K562 (cell line): ENCODE data around the gene ADD2. TPM values are rescaled to one million over a fixed set of nuclear protein-coding genes. Genes with fewer than 3 reads are reported as not detected.

Experiments used
- BCOR ChIP-seq: fragments of 450-650 bp; IDR thresholded peaks from 2 replicates; pipeline ENCODE4 v1.6.1; 2016
- CC2D1A ChIP-seq: fragments of 450-650 bp; IDR thresholded peaks from 2 replicates; pipeline ENCODE4 v1.6.1; 2017; ENCODE audit warnings: mild to moderate bottlenecking
- RAD21 ChIP-seq, 2 experiments: fragments of 250-450 bp in 1 of 2; fragments of 450-650 bp in 1 of 2; sonication (Bioruptor Pico) in 1 of 2; formaldehyde crosslinking in 1 of 2; IDR thresholded peaks in 1 of 2; conservative IDR thresholded peaks in 1 of 2; 2 replicates each; pipeline versions ENCODE4 v1.4.0 to v1.8.0; 2020 to 2022; ENCODE audit warnings: mild to moderate bottlenecking in 2 of 2, moderate library complexity in 1 of 2
- polyA plus RNA-seq, 8 experiments: library from polyadenylated mRNA; depleted of rRNA in 4 of 8; stranded (reverse) in 5 of 8; unstranded in 3 of 8; fragments of >200 nt; fragmentation: Nextera tagmentation in 2 of 8; fragmentation: Illumina TruSeq in 1 of 8; extraction: Ambion mirVana in 2 of 8; extraction: Trizol in 1 of 8; gene quantifications; 2 replicates each; pipeline versions ENCODE4 v1.2.1 to v1.2.3, GENCODE V29; 2011 to 2014; ENCODE audit warnings: inconsistent platforms in 1 of 8, missing spikeins in 1 of 8
- total RNA-seq, 7 experiments: library from RNA; depleted of rRNA in 6 of 7; stranded (reverse); fragments of >200 nt in 6 of 7; fragmentation: Illumina TruSeq in 2 of 7; extraction: Trizol in 2 of 7; gene quantifications; 2 replicates each; pipeline versions ENCODE4 v1.2.1 to v1.2.3, GENCODE V29; 2011 to 2021; ENCODE audit warnings: low replicate concordance in 1 of 7
- TF ChIP-seq, protein P1 (sequence below): fragments of 450-650 bp; IDR thresholded peaks from 2 replicates; pipeline ENCODE4 v1.6.1; 2018; ENCODE audit not compliant: partially characterized antibody
- TF ChIP-seq, protein P2 (sequence below): fragments of 450-650 bp; formaldehyde crosslinking; IDR thresholded peaks from 2 replicates; pipeline ENCODE4 v1.4.0; 2020; ENCODE audit warnings: mild to moderate bottlenecking, moderate library complexity

Gene ADD2
- total and polyA plus RNA-seq, 9 of the 15 experiments (the other 6 are each of a cell fraction or from before 2014, with no cell fraction given): 3.5 to 63.0 (median 36.2) TPM

- TF ChIP-seq, protein P1, sequence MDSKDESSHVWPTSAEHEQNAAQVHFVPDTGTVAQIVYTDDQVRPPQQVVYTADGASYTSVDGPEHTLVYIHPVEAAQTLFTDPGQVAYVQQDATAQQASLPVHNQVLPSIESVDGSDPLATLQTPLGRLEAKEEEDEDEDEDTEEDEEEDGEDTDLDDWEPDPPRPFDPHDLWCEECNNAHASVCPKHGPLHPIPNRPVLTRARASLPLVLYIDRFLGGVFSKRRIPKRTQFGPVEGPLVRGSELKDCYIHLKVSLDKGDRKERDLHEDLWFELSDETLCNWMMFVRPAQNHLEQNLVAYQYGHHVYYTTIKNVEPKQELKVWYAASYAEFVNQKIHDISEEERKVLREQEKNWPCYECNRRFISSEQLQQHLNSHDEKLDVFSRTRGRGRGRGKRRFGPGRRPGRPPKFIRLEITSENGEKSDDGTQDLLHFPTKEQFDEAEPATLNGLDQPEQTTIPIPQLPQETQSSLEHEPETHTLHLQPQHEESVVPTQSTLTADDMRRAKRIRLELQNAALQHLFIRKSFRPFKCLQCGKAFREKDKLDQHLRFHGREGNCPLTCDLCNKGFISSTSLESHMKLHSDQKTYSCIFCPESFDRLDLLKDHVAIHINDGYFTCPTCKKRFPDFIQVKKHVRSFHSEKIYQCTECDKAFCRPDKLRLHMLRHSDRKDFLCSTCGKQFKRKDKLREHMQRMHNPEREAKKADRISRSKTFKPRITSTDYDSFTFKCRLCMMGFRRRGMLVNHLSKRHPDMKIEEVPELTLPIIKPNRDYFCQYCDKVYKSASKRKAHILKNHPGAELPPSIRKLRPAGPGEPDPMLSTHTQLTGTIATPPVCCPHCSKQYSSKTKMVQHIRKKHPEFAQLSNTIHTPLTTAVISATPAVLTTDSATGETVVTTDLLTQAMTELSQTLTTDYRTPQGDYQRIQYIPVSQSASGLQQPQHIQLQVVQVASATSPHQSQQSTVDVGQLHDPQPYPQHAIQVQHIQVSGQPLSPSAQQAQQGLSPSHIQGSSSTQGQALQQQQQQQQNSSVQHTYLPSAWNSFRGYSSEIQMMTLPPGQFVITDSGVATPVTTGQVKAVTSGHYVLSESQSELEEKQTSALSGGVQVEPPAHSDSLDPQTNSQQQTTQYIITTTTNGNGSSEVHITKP: peak; percentile 27
- TF ChIP-seq, protein P2, sequence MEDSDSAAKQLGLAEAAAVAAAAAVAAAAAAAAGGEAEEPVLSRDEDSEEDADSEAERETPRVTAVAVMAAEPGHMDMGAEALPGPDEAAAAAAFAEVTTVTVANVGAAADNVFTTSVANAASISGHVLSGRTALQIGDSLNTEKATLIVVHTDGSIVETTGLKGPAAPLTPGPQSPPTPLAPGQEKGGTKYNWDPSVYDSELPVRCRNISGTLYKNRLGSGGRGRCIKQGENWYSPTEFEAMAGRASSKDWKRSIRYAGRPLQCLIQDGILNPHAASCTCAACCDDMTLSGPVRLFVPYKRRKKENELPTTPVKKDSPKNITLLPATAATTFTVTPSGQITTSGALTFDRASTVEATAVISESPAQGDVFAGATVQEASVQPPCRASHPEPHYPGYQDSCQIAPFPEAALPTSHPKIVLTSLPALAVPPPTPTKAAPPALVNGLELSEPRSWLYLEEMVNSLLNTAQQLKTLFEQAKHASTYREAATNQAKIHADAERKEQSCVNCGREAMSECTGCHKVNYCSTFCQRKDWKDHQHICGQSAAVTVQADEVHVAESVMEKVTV: peak; percentile 24; the same call in 1 of the 2 replicates
- TF ChIP-seq CC2D1A (0 out of 2 replicates have a peak, but pooled peaks have one; percentile 39), RAD21 (CRISPR knock-in tag; conservative IDR thresholded peaks at IDR 0.05 in 1 of 2, IDR thresholded peaks at IDR 0.05 in 1 of 2) (peak; percentile 59 to 84), BCOR (0 out of 2 replicates have a peak, but pooled peaks have one; percentile 12)
Measured at GRCh38 chr2:70655211-70655610, 112.8 kb downstream of the ADD2 start (continued).
